HPDE6-E6E7 (cell line): Measurements from ENCODE around the gene CYP3A7.
A peak's percentile ranks its signal among the peaks of the same experiment; 100 is the strongest.
"Not testable (repeated sequence)": the region's sequence is repeated elsewhere in the genome, so short reads cannot be mapped to it uniquely, and the experiment has no call there.

Source experiments
- DNase-seq: peaks from one replicate; pipeline ENCODE4 v3.0.0; 2011; ENCODE audit warnings: missing footprints; ENCODE audit errors: extremely low spot score

CYP3A7 gene

DNA sequence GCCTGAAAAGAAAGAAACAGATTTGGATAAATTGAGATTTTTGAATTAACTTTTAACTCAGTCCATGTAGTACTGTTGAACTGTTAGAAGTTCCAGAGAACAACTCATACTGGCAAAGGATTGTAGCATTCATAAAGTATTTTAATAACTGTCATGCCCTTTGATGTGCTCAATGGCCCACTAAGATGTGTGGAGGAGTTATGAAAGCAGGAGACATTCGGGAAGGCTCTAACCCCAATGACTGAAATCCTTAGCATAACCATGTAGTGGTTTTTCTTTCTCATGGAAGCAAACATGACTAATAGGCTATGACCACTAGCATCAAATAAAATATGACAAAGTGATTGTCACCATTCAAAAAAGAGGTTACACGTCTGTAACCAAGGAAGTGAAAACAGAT is 25.7 kb downstream of the CYP3A7 start:
- no peak for DNase-seq

- DNase-seq: no peak
Measured at GRCh38 chr7:99707096-99707495, 27.9 kb downstream of the CYP3A7 start.

GRCh38 chr7:99699946-99700345 is 35.0 kb downstream of the CYP3A7 start:
- DNase-seq: no peak

GRCh38 chr7:99698867-99699730 is 35.9 kb downstream of the CYP3A7 start:
- not testable (repeated sequence) for DNase-seq

- DNase-seq: no peak
Measured at GRCh38 chr7:99694912-99695304, 40.1 kb downstream of the CYP3A7 start.

- no peak for DNase-seq
Measured at GRCh38 chr7:99694201-99694911, 40.6 kb downstream of the CYP3A7 start.

GRCh38 chr7:99693427-99694200 is 41.4 kb downstream of the CYP3A7 start:
- no peak for DNase-seq

GRCh38 chr7:99693100-99693426 is 41.9 kb downstream of the CYP3A7 start:
- DNase-seq: no peak

GRCh38 chr7:99692563-99692962 is 42.4 kb downstream of the CYP3A7 start:
- not testable (repeated sequence) for DNase-seq

- DNase-seq: not testable (repeated sequence)
Measured at GRCh38 chr7:99691658-99692057, 43.3 kb downstream of the CYP3A7 start.

GRCh38 chr7:99690918-99691317 is 44.1 kb downstream of the CYP3A7 start:
- not testable (repeated sequence) for DNase-seq

DNA sequence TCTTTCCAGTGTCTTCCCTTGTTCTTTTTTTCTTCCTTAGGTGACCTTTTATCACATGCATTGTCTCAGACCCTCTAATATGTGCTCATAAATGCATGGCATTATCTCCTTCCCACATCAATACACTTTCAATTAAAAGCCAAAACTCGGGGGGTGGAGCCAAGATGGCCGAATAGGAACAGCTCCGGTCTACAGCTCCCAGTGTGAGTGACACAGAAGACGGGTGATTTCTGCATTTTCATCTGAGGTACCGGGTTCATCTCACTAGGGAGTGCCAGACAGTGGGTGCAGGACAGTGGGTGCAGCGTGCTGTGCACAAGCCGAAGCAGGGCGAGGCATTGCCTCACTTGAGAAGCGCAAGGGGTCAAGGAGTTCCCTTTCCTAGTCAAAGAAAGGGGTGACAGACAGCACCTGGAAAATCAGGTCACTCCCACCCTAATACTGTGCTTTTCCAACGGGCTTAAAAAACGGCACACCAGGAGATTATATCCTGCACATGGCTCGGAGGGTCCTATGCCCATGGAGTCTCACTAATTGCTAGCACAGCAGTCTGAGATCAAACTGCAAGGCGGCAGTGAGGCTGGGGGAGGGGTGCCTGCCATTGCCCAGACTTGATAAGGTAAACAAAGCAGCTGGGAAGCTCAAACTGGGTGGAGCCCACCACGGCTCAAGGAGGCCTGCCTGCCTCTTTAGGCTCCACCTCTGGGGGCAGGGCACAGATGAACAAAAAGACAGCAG is 49.0 kb downstream of the CYP3A7 start:
- DNase-seq: not testable (repeated sequence)

DNA sequence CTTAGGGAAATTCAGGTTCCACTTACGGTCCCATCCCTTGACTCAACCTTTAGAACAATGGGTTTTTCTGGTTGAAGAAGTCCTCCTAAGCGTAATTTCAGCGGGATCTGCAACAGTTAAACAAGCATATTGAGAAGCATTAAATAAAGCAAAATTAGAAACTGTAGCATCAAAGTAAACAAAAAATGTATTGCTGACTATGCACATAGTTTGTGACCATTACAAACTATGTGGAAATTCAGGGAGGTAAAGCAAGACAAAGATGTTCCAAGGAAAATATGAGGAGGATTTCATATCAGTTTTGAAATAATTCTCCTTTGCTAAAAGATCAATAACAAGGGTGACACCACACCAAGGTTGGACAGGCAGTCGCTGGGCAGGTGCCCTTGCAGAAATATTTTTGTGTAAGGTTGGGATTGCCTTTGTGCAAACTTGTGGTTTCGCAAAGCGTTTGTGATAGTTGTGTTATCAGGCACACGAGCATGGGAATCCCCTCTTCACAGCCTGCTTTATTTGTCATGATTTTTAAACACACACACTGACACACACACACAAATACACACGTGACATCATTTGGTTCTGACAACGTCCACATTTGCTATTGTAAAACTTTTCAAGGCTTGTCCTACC is 49.8 kb downstream of the CYP3A7 start:
- no peak for DNase-seq

DNA sequence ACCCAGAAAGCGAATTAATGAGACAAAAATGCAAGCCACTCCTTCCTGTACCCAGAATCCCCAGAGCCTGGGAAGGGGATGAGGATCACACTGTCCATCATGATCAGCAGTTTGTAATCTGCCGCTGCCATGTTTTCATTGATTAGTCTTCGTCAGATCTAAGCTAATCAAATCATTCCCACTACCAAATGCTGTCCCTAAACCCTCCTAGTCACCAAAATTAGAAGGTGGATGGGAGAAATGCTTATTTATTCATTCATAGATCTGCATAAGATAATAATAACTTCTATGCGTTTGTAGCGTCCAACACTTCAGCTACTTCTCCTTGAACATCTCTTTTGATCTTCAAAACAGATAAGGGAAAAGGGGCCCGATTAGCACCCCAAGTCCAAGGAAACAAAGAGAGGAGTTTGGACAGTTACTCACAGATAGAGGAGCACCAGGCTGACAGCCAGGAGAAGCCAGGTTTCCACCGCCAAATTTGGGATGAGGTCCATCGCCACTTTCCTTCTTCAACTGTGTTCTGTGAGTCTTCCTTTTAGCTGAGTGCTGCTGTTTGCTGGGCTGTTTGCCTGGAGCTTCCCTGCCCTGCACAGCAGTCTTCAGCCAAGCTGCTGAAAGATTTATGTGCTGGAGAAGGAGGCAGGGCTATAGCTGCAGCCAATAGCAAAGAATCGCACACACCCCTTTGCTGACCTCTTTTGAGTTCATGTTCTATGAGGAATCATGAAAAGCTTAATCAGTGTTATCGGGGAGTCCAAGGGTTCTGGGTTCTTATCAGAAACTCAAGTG is 55.4 kb downstream of the CYP3A7 start, which contains the start of gene CYP3A5:
CYP3A5 (minus strand) TSS at position 597 of the 792 bp plus-strand sequence; CDS start at position 497, 100 bp downstream.
- DNase-seq: no peak

DNA sequence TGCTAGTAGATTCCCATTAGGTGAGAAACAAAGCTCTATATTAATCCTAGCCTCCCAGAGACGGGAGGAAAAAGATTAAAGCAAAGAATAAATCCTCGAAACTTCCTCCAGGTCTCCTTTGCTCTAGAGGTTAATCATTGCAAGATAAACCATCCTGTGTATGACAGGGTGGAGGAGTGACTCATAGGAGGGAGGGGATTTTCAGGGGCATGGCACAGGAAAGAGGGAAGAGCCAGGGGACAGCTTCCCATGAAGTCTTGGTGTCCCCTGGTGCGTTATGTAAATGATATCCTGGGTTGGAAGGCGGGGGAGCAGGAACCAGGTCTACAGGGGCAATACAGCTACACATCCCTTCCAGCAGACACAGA is 56.0 kb downstream of the CYP3A7 start:
- DNase-seq: peak; percentile 66

DNA sequence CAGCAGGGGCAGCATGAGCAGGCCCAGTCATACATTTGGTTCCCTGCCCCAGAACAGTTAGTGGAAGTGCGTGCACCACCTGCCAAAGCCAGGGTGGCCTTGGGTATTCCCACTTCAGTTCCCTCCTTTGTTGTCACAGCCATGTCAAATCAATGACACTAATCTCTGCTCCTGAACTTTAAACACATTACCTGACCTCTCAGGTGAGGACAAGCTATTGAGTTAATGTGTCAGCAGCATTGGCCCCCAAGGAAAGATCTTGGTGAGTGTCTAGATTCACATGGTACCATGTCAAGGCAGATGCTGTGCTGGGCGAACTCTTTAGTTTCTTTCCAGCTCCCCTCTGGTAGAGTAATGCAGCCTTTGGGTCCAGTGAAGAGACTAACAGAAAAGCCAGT is 57.3 kb downstream of the CYP3A7 start:
- no peak for DNase-seq

DNA sequence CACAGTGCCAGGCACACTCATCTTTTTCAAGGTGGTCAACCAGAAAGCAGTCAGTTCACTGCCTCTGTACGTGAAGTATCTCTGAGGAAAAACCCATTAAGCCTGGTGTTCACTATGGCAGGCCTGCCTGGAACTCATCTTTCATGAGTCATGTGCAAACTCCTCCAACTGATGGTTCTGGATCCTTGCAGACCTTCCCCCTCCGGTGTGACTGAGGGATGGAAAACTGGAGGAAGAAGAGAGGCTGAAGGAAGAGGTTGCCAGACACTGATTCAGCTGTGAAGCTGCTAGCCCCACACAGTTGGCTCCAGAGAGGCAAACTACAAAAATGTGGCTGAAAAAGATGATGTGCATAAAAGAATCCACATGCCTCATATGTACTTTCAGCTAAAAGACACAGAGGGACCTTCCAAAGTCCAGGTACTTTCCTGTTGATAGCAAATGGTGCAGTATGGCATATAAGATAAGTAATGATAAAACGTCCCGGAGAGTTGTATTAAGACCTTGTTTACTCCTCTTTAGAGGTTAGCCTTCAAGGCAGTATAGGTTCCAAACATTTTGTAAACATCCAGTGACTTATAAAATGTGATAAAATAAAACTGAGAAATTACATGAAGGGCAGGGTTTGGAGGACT is 57.9 kb downstream of the CYP3A7 start:
- no peak for DNase-seq

DNA sequence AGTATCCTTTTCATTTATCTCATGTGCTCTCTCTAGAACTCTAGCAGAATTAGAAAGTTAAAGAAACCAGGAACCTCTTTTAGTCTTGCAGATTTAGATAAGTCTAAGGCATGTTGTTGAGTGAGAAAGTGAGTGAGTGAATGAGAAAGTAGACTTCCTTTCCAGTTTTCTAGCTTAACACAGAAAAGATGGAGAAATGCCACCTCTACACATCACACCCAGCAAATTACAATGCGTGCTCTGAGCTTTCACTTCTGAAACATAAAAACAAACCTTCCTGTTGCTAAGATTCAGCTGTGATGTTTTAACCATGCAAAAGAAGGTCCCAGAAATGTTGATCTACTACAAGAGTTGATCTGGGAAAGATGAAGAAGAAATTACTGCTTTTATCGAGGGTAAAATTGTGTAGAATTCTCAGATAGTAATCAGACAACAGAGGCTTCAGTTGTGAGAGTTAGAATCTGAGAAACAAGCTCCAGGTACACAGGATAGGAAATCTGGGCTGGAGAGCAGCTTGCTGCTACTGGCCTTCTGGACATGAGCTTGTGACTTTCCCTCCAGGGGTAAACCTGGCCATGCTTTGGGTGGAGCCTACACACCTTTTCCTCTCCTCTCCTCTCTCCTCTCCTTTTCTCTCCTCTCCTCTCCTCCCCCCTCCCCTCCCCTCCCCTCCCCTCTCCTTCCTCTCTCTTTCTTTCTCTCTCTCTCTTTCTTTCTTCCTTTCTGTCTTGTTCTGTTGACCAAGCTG is 59.8 kb downstream of the CYP3A7 start:
- DNase-seq: no peak

DNA sequence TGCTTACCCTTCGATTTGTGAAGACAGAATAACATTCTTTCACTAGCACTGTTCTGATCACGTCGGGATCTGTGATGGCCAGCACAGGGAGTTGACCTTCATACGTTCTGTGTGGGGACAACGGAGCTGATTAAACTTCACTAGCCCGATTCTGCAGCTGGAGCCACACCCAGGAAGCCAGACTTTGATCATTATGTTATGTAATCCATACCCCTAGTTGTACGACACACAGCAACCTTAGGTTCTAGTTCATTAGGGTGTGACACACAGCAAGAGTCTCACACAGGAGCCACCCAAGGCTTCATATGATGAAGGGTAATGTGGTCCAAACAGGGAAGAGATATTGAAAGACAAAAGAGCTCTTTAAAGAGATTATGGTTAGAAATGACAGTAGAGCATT is 62.4 kb downstream of the CYP3A7 start:
- DNase-seq: no peak
